ENCODE measurements around the gene NXPE3.

GRCh38 chr3:101781166-101781565 is 2.2 kb downstream of the NXPE3 start:
- TF ChIP-seq, protein P1, sequence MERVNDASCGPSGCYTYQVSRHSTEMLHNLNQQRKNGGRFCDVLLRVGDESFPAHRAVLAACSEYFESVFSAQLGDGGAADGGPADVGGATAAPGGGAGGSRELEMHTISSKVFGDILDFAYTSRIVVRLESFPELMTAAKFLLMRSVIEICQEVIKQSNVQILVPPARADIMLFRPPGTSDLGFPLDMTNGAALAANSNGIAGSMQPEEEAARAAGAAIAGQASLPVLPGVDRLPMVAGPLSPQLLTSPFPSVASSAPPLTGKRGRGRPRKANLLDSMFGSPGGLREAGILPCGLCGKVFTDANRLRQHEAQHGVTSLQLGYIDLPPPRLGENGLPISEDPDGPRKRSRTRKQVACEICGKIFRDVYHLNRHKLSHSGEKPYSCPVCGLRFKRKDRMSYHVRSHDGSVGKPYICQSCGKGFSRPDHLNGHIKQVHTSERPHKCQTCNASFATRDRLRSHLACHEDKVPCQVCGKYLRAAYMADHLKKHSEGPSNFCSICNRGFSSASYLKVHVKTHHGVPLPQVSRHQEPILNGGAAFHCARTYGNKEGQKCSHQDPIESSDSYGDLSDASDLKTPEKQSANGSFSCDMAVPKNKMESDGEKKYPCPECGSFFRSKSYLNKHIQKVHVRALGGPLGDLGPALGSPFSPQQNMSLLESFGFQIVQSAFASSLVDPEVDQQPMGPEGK (CRISPR knock-in tag; IDR thresholded peaks at IDR 0.05; ENCODE audit: borderline replicate concordance): no peak
- no peak for TF ChIP-seq RARB (CRISPR knock-in tag; IDR thresholded peaks at IDR 0.05)
- no peak for TF ChIP-seq ZFP3 (CRISPR knock-in tag; IDR thresholded peaks at IDR 0.05)
- TF ChIP-seq CREB5 (CRISPR knock-in tag; IDR thresholded peaks at IDR 0.05; ENCODE audit: low read depth): no peak
- TF ChIP-seq ZFP30 (CRISPR knock-in tag; IDR thresholded peaks at IDR 0.05): no peak
- TF ChIP-seq TCF4 (CRISPR knock-in tag; IDR thresholded peaks at IDR 0.05; ENCODE audit: borderline replicate concordance): no peak
- TF ChIP-seq ARNTL (CRISPR knock-in tag; IDR thresholded peaks at IDR 0.05; ENCODE audit: borderline replicate concordance, low read depth): no peak
- no peak for TF ChIP-seq ZNF565 (CRISPR knock-in tag; conservative IDR thresholded peaks at IDR 0.05; ENCODE audit: low read depth)
- TF ChIP-seq, protein P2, sequence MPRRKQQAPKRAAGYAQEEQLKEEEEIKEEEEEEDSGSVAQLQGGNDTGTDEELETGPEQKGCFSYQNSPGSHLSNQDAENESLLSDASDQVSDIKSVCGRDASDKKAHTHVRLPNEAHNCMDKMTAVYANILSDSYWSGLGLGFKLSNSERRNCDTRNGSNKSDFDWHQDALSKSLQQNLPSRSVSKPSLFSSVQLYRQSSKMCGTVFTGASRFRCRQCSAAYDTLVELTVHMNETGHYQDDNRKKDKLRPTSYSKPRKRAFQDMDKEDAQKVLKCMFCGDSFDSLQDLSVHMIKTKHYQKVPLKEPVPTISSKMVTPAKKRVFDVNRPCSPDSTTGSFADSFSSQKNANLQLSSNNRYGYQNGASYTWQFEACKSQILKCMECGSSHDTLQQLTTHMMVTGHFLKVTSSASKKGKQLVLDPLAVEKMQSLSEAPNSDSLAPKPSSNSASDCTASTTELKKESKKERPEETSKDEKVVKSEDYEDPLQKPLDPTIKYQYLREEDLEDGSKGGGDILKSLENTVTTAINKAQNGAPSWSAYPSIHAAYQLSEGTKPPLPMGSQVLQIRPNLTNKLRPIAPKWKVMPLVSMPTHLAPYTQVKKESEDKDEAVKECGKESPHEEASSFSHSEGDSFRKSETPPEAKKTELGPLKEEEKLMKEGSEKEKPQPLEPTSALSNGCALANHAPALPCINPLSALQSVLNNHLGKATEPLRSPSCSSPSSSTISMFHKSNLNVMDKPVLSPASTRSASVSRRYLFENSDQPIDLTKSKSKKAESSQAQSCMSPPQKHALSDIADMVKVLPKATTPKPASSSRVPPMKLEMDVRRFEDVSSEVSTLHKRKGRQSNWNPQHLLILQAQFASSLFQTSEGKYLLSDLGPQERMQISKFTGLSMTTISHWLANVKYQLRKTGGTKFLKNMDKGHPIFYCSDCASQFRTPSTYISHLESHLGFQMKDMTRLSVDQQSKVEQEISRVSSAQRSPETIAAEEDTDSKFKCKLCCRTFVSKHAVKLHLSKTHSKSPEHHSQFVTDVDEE (CRISPR knock-in tag; IDR thresholded peaks at IDR 0.05): no peak
- no peak for TF ChIP-seq CSRNP3 (CRISPR knock-in tag; IDR thresholded peaks at IDR 0.05)
- TF ChIP-seq SNAI2 (CRISPR knock-in tag; IDR thresholded peaks at IDR 0.05): no peak
- TF ChIP-seq TOX (CRISPR knock-in tag; IDR thresholded peaks at IDR 0.05; ENCODE audit: borderline replicate concordance): no peak
- TF ChIP-seq ZNF70 (CRISPR knock-in tag; IDR thresholded peaks at IDR 0.05): no peak

All from SK-N-SH treated with all-trans-retinoic acid at 6 μM for 48 hours (cell line).